WTC11 (cell line): ENCODE results near the gene RECK.

Experiments
- FOXP1 ChIP-seq: sonication (generic); formaldehyde crosslinking; IDR thresholded peaks from 2 replicates; pipeline ENCODE4 v1.8.0; 2022; ENCODE audit warnings: missing genetic modification reagents, mild to moderate bottlenecking, moderate library complexity, borderline replicate concordance
- NR3C1 ChIP-seq: sonication (generic); formaldehyde crosslinking; conservative IDR thresholded peaks from 2 replicates; pipeline ENCODE4 v1.8.1; 2023; ENCODE audit warnings: low read depth, mild to moderate bottlenecking, missing genetic modification reagents
- TCF7 ChIP-seq: sonication (generic); formaldehyde crosslinking; IDR thresholded peaks from 2 replicates; pipeline ENCODE4 v1.8.0; 2022; ENCODE audit warnings: mild to moderate bottlenecking, low read depth, missing genetic modification reagents, moderate library complexity
- ZBTB21 ChIP-seq: sonication (generic); formaldehyde crosslinking; IDR thresholded peaks from 2 replicates; pipeline ENCODE4 v1.8.1; 2023; ENCODE audit warnings: mild to moderate bottlenecking, missing genetic modification reagents, borderline replicate concordance
- ZBTB43 ChIP-seq: sonication (generic); formaldehyde crosslinking; IDR thresholded peaks from 2 replicates; pipeline ENCODE4 v1.8.1; 2023; ENCODE audit warnings: mild to moderate bottlenecking, missing genetic modification reagents
- TF ChIP-seq, protein P1 (sequence below): fragments of 200-600 bp; IDR thresholded peaks from 2 replicates; pipeline ENCODE4 v1.8.0; 2022; ENCODE audit warnings: antibody characterized with exemption

DNA sequence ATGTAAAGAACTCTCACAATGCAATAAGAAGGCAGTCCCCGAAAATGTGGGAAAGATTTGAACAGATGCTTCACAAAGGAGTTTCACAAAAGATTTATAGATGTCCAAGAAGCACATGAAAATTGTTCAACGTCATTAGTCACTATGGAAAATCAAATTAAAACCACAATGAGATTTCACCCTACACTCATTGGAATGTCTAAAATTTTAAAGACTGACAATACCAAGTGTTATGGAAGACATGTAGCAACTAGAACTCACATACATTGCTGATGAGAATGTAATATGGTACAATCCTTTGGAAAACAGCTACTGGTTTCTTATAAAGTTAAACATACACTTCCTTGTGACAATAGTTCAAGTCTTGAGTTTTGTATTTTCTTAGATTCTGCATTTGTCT is 11.0 kb upstream of the RECK start:
- no peak for TF ChIP-seq TCF7 (CRISPR knock-in tag)
- no peak for TF ChIP-seq ZBTB43
- TF ChIP-seq NR3C1 (CRISPR knock-in tag), result no peak
- no peak for TF ChIP-seq ZBTB21
- TF ChIP-seq, protein P1, sequence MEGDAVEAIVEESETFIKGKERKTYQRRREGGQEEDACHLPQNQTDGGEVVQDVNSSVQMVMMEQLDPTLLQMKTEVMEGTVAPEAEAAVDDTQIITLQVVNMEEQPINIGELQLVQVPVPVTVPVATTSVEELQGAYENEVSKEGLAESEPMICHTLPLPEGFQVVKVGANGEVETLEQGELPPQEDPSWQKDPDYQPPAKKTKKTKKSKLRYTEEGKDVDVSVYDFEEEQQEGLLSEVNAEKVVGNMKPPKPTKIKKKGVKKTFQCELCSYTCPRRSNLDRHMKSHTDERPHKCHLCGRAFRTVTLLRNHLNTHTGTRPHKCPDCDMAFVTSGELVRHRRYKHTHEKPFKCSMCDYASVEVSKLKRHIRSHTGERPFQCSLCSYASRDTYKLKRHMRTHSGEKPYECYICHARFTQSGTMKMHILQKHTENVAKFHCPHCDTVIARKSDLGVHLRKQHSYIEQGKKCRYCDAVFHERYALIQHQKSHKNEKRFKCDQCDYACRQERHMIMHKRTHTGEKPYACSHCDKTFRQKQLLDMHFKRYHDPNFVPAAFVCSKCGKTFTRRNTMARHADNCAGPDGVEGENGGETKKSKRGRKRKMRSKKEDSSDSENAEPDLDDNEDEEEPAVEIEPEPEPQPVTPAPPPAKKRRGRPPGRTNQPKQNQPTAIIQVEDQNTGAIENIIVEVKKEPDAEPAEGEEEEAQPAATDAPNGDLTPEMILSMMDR, result no peak
- TF ChIP-seq FOXP1 (CRISPR knock-in tag), result no peak
